ENCODE data around the gene OPALIN.
A peak's percentile ranks its signal among the peaks of the same experiment; 100 is the strongest.

The OPALIN gene, protein sequence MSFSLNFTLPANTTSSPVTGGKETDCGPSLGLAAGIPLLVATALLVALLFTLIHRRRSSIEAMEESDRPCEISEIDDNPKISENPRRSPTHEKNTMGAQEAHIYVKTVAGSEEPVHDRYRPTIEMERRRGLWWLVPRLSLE

DNA sequence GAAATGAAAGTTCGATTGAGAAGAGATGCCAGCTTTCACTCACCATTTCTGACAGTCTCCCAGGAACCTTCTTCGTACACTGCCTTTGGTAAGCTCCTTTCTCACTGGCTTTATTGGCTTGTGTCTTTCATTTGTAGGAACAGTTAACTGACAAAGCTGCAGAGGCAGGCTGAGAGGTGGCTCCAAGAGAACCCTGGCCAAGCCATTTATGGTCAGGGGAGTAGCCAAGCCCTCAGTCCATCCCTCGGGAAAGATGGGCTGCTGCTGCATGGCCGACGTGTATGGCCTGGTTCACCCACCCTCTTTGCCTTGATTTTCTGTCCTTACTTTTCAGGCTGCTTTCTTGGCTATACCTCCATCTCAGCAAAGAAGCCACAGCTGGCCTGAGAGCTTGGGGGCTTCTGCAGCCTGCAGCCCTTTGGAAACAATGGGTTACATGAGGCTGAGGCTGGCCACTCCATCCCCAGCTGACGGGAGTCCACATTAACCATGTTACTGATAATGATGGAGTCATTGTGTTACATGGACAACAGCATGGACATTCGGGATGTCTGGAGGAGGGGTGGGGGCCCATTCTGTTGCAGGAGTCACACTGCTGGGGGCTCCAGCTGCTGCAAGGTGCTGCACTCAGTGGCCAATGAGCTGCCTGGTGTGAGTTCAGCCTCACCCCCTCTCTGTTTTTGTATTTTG lies at the start of gene OPALIN:
Gene OPALIN, minus strand, starts transcription at position 152 of the 690 bp plus-strand sequence. Its CDS starts 106 bp downstream, at position 46.
- no peak for DNase-seq (ENCODE audit: extremely low read depth in 1 of 2, low read depth in 1 of 2)

DNA sequence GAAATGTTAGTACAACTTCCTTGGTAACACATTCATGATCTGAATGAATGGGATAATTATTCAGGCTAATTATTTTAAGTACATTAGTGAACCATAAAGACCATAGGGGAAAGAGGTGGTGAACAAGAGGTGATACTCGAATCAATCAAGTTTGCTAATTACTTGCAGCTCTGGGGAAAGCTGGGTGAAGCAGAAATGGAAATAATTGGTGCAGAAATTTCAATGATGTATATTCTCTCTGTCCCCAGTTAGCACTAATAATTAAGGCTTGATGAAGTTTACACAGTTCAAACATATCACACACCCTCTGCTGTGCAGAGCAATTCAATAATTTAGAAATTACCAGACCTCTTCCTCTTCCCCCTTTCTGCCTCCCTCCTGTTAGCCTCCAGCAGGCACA lies 49.4 kb upstream of the OPALIN start:
- DNase-seq (ENCODE audit: extremely low read depth in 1 of 2, low read depth in 1 of 2): no peak

DNA sequence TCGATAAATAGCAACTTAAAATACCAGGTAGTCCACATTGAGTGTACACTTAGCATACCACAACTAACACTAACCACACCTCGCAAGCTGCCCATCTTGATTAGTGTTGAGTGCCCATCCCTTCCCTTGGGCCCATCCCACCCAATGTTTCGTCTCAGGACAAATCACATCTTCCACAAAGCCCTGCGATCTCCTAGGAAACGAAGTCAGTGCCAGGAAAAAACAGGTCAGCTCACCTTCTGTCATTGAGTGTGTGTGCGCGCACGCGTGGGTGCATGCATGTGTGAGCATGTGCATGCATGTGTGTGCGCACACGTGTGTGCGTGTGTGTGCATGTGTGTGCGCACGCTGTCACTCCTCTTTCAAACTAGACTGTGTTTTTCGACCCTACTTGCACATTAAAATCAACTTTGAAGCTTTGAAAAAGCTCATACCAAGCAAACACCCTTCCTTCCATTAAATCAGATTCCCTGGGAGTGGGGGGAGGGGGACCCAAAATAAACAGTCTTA lies 48.8 kb upstream of the OPALIN start:
- DNase-seq (ENCODE audit: extremely low read depth in 1 of 2, low read depth in 1 of 2): no peak

DNA sequence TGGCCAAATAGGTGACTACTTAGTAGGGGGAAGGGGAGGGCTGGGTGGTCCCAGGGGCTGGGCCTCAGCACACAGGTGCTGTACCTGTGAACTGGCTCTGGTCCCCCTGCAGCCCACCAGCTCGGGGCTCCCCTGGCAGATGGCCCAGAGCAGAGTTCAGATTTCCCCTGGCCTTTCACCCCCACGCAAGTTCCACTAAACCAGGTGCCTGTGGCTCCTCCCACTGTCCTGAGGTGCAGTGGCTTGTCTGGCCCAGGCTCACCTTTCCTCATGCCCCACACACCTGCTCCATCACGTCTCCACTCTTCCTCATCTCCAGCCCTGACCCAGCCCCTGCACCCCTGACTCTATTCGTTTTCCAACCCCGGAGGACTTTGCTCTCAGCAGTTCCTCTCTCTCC lies 47.3 kb upstream of the OPALIN start:
- DNase-seq (ENCODE audit: extremely low read depth in 1 of 2, low read depth in 1 of 2): no peak

DNA sequence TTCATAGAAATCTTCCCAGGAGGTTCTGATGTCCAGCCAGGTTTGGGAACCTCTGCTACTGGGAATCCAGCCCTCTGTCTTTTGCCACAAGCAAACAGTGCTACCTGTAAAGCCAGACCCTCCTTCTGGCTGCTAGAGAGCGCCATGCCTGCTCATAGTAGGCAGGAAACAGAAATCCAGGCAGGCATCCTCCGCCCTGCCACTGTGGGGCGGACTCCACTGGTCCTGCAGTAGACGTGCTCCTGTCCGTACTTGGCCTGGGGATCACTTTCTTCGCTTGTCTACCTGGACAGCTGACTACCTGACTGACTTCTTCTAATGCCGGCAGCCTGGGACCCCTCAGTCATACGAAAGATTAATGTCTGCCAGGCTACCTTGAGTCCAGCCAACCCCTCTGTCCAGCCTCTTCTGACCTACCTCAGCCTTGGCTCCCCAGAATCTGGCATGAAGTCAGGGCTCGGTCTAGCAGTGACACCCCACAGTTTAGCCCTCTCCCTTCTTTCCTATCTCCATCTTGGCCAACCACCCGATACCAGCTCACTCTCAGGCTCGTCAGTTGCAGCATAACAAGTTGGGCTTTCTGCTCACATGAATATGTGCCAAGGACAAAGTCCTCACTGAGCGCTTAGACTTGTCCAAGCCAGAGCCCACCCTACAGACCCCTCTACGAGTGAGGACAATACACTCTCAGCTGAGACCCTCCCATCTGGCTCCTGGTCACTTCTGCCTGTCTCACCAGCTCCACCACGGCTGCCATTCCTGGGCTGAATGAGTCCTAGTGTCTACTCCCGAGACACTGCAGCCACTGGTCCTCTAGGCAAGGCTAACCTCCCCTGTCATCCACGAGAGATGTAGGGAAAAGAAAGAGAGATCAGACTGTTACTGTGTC lies 43.9 kb upstream of the OPALIN start:
- no peak for DNase-seq (ENCODE audit: extremely low read depth in 1 of 2, low read depth in 1 of 2)

DNA sequence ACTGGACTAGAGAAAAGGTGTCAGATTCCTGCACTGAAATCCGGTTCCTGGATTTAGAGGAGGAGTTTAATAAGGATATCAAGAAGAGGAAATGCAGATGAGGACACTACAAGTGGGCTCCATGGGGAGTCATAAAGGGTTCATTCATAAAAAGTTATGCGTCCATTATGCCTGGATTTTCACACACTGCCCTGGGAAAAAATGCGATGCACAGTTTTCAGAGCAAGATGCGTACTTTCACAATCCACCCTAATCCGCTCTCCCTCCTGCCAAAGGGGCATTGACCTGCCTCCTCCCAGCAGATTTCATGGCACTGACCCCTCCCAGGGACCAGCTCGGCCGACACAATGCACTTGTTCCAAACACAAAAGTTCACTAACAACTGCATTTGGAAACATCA lies 42.2 kb upstream of the OPALIN start:
- DNase-seq (ENCODE audit: extremely low read depth in 1 of 2, low read depth in 1 of 2): no peak

DNA sequence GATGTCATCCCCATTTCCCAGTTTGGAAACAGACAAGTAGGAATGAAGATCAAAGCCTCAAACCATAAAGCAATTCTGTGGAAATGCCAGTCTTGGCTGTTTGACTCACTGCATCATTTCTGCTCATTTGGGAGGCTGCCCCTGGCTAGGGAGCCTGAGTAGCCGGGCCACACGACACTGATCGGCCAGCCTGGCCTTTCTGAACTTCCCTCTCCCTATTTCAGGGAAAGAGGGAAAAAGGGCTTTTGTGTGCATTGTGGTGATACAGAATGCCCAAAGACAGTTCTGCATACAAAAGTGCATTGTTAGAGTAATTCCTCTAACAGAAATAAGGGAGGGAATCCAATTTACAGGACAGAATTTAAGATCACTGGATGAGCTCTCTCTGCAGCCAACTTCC lies 41.7 kb upstream of the OPALIN start:
- DNase-seq (ENCODE audit: extremely low read depth in 1 of 2, low read depth in 1 of 2): no peak

DNA sequence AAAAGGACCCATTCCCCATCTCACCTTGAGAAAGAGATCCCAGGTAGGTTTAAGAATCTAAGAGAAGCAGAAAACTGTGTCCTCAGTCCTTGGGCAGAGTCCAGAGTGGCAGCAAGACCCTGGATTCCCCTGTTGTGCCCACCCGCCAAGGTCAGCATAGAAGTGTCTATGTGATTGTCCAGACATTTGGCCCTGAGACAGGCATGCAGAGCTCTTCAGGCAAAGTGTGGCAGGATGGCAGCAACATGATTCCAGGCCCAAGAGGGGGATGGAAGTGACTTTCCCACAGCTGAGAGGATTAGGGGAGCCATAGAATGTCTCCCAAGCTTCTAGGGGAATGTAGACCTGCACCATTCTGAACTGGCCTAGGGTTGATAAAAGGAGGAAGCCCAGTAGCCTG lies 39.1 kb upstream of the OPALIN start:
- no peak for DNase-seq (ENCODE audit: extremely low read depth in 1 of 2, low read depth in 1 of 2)

DNA sequence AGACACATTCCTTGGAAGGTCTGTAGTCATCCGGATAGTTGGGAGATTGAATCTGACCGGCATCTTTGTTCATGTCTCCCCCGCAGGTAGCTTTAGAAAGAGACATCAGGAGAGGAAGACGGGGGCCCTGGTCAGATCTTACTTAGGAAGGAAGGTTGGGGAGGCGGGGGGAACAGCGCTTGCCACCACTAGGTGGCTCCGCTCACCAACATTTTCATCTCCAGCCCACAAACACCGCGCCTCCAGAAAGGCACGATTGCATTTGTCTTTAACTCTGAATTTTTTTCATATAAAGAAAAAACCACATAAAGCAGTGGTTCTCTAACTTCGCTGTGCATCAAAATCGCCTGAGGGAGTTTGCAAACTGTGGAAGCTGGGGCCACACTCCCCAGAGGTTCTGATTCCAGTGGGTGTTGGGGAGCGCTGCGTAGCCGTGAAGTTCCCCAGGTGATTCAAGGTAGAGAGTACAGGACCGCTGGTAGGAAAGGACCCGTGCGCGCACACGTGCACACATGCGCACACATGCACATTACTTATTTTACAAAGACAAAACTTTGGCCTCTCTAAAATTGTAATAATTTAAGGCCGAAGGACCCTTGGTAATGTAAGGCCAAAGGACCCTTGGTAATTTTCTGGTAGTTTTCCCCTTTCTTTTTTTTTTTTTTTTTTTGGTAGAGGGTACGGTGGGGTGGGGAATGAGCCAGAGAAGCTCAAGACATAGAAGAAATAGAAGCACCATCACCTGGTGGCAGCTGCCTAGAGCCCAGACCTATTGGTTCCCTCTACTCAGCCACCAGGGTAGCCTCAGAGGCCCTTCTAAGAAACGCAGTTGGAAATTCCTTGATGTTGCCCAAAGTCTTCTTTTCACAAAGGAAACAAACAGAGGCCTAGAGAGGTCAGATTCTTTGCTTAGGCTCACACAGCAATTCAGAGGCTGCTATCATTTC lies 37.4 kb upstream of the OPALIN start:
- DNase-seq (ENCODE audit: extremely low read depth in 1 of 2, low read depth in 1 of 2): peak; percentile 28 to 37

DNA sequence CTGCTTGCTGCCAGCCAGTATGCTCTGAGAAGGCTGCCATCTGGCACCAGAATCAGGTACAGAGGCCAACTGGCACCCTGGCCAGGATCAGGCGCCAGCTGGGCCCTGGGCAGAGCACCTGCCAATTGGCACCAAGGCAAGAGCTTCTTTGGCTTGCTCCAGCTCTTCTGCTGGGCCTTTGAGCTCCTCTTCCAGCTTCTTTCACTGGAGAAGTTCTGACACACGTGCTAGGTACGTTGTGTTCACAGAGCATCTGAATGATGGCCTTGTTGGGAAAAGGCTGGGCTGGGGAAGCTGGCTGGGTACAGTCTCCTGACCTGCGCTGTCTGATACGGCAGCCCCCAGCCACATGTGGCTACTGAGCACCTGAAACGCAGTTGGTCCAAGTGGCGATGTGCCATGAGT lies 31.7 kb upstream of the OPALIN start:
- DNase-seq (ENCODE audit: extremely low read depth in 1 of 2, low read depth in 1 of 2): no peak

DNA sequence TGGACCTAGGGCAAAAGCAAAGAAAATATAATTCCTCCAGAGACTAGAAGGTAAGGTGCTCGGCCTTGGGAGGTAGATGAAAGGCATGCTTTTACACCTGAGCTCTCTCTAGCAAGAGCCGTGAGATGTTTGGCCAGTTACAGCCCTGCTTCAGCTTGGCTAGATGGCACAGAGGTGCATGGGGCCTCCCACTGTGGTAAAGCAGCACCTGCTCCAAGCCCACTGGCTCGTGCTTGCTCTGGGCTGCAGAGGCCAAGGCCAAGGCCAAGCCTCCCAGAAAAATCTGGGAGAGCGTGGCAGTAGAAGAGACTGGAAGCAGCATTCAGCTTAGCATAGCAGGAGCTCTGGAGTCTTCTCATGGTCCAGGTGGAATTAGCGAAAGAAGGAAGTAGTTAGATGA lies 31.0 kb upstream of the OPALIN start:
- no peak for DNase-seq (ENCODE audit: extremely low read depth in 1 of 2, low read depth in 1 of 2)

DNA sequence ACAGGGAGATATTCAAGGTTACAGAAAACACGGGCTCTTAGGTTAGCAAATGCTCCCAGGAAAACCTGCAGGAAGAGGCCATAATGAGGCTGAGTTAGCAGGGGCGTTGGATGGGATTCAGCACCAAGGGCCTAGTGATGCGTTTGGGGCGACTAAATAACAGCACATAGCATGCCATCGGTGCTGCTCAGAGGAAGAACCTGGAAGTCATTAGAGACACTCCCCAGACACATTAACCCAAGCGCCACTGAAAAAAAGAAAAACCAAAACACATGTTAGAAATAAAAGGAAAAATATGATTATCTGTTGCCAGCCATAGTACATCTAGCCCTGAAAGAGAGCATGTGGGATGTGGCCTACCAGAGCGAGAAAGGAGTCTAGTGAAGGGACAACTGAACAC lies 28.8 kb upstream of the OPALIN start:
- DNase-seq (ENCODE audit: extremely low read depth in 1 of 2, low read depth in 1 of 2): no peak

DNA sequence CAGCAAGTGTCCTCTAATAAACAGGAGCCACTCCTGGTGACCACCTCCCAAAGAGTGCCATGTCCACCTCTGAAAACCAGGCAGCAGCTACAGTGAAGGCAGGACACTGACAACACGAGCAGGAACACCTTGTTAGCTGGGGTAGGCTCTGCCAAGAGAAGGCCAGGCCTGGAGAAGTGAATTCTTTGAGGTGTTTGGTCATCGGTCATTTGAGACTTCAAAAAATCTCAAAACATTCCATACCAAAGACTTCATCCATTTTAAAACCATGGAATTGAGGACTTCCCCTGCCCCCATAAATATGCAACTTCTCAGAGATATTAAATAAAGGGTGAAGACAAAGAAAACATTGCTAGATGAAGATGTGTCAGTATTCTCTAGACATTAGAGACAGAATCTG lies 28.4 kb upstream of the OPALIN start:
- no peak for DNase-seq (ENCODE audit: extremely low read depth in 1 of 2, low read depth in 1 of 2)

DNA sequence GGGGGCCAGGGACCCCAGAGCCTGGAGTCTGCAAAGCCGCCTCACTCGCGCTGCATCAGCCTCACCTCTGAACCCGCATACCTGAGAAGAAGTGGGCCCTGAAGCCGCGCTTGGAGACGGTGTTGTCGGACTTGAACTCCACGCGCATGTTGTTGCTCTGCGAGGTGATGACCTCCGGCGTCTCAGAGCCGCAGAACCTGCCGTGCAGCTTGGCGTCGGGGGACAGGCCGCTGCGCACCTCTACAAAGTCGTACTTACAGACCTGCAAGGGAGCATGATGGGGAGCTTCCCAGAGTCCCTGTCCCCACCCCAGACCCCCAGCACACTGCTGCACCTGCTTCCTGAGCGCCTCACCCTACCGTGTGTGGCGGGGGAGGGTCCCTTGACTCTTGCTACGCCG lies 25.7 kb upstream of the OPALIN start:
- no peak for DNase-seq (ENCODE audit: extremely low read depth in 1 of 2, low read depth in 1 of 2)

DNA sequence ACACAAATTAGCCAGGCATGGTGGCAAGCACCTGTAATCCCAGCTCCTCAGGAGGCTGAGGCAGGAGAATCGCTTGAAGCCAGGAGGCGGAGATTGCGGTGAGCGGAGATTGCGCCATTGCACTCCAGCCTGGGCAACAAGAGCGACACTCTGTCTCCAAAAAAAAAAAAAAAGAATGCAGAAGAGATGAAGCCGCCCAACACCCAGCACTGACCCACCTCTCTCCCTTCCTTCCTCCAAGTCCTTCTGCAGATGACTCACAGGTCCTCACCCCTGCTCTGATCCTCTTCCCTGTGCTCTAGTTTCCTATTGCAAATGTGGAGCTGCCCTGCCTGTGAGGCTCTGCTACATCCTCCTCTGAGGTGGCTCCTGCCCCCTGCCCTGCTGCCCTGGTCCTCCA lies 22.0 kb upstream of the OPALIN start:
- DNase-seq (ENCODE audit: extremely low read depth in 1 of 2, low read depth in 1 of 2): no peak

DNA sequence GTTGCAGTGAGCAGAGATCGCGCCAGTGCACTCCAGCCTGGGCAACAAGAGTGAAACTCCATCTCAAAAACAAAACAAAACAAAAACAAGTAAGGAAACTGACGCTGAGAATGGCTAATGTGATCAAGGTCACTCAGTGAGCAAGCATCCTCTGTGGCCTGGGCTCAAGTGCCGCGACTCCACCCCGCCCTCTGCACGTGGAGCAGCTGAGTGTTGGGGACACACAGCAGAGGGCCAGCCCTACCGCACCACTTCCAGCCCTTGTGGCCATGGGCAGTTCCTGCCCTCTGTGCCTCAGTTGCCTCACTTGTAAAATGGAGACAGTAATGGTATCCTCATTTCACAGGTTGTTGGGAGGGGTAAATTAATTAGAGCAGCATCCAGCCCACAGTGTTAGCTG lies 21.0 kb upstream of the OPALIN start:
- DNase-seq (ENCODE audit: extremely low read depth in 1 of 2, low read depth in 1 of 2): no peak

DNA sequence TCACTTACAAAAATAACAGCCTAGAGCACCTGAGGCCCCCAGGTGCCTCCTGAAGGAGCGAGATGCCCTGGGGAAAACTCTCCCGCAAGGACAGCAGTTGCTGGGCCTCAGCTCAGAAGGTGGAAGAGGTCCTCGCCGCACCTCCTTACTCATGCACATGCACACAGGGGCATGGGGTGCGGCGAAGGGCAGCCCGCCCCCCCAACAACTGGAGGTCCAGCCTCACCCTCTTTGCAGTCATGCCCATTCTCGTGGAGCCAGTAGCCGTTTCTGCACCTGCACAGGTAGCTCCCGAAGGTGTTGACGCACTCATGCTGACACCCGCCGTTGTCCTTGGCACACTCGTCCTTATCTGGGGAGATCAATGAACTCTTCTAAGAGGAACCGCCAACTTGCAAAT lies 19.9 kb upstream of the OPALIN start:
- no peak for DNase-seq (ENCODE audit: extremely low read depth in 1 of 2, low read depth in 1 of 2)

DNA sequence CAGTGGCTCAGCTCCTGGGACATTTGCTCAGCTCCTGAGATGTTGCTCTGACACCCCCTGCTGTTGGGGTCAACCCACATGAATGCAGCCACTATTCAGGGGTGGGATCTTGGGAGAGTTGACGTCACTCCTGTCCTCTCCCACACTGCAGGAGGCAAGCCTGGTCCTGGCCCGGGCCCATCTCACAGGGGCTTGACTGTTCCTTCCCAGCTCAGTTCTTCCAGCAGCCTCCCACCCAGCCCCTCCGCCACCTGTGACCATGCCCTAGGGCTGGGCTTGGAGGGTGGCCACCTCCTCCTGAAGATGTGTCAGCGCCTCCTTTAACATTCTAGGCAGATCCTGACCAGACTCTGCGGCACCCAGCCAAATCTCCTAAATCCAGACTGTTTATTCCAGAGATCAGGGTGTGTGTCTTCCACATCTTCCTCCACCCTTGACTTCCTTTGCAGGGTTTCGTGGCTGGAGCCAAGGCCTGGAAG lies 19.1 kb upstream of the OPALIN start:
- DNase-seq (ENCODE audit: extremely low read depth in 1 of 2, low read depth in 1 of 2): no peak

DNA sequence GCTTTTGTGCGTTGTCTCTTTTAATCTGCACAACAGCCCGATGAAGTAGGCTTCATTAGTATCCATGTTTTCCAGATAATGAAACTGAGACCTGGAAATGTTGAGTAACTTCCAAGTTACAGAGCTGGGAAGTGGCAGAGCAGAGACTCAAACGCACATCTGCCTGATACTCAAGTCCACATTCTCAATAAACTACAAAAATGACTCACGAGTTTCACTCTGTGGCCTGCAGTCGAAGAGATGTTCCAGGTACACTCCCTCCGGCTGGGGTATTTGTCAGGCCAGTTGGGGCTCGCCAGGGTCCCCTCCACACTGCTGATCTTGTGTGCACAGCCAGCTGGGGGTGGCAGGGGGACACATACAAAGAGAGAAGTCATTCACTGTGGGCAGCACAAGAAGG lies 17.7 kb upstream of the OPALIN start:
- DNase-seq (ENCODE audit: extremely low read depth in 1 of 2, low read depth in 1 of 2): no peak

DNA sequence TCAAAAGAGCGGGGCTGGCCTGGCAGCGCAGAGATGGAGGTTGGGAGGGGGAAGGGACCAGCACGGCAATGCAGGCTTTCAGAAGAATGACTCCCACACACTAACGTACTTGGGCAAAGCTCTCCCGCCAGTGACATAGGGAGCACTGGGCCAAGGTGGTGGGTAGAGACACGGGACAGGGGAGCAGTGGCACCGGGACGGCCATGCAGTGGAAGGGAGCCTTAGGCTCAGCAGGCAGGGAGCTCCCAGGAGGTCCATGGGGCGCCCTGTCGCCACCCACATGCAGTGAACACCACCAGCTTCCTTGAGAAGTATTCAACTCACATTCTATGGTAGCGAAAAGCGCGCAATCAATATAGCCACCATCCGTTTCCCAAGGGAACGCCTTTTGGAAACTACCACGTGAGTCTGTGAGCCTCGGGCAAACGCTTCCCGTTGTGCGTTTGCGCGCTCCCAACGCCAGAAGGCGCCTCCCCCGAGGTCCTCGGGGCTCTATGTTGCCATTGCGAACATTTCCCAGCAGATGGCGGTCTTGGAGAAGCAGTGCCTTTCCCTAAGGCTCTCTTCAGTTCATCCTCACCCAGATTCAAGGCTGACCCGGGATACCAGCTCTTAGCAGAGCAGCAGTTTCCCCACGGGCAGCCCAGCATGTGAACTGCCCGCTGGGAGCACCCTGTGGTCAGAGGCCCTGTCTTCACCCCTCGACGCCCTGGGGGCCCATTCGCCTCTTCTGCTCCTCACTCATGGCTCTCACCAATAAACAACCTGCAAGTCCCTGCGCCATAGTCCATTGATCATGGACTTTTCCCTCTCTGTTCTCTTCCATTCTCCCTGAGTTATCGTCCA lies 16.4 kb upstream of the OPALIN start:
- peak; percentile 45 to 53 for DNase-seq (ENCODE audit: extremely low read depth in 1 of 2, low read depth in 1 of 2)

Data from stimulated activated CD8-positive, alpha-beta memory T cell treated with anti-CD3 and anti-CD28 coated beads, Interleukin-7, amount 100 ng/mL, for 48 hours (primary cell).